ENCODE data around the gene MBD3L1.

Gene MBD3L1

GRCh38 chr19:8880868-8881488, 48.8 kb downstream of the MBD3L1 start:
- no peak for DNase-seq (ENCODE audit: low read depth in 2 of 2)

DNA sequence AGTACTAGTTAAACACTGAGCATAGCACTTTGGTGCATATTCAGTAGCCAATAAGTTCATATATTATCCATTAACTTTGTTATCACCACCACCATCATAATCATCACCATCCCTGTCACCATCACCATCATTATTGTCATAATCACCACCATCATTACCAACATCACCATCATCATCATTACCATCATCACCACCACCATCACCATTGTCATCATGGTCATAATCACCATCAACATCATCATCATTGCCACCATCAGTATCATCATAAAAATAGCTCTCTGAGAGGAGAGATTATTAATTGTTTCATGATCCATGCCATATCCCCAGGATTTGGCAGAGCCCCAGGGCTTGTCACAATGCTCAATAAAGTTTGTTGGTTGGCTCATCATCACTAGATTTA, 49.3 kb downstream of the MBD3L1 start:
- no peak for DNase-seq (ENCODE audit: low read depth in 2 of 2)

GRCh38 chr19:8884416-8884815, 52.2 kb downstream of the MBD3L1 start:
- no peak for DNase-seq (ENCODE audit: low read depth in 2 of 2)

DNA sequence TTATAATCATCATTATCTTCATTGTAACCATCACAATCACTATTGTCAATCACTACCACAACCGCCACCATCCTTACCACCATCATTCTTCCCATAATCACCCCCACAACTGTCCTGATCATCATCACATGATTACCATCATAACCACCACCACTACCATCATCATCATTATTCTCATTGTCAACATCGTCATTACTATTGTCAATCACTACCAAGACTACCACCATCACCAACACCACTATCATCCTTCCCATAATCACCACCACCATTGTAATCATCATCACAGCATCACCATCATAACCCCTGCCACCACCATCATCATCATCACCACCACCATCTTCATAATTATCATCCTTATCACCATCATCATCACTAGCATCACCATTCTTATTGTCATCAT, 55.2 kb downstream of the MBD3L1 start:
- no peak for DNase-seq (ENCODE audit: low read depth in 2 of 2)

- no peak for DNase-seq (ENCODE audit: low read depth in 2 of 2)
Observed at GRCh38 chr19:8890260-8890659, 58.1 kb downstream of the MBD3L1 start.

Measured in stimulated activated CD4-positive, alpha-beta T cell treated with anti-CD3 and anti-CD28 coated beads, Interleukin-15, amount 100 ng/mL, for 48 hours (primary cell).